ENCODE data around the gene VANGL1.
A peak's percentile ranks its signal among the peaks of the same experiment; 100 is the strongest.
"Not testable (repeated sequence)": the region's sequence is repeated elsewhere in the genome, so short reads cannot be mapped to it uniquely, and the experiment has no call there.

Gene VANGL1

GRCh38 chr1:115641762-115642167 lies at the start of gene VANGL1:
Gene VANGL1, plus strand, starts transcription at chr1:115641970. Its CDS starts 9,444 bp downstream, at chr1:115651414.
- DNase-seq (ENCODE audit: low read depth): no peak

GRCh38 chr1:115592264-115592663 lies 49.5 kb upstream of the VANGL1 start:
- no peak for DNase-seq (ENCODE audit: low read depth)

- no peak for DNase-seq (ENCODE audit: low read depth)
These were observed 48.2 kb upstream of the VANGL1 start for GRCh38 chr1:115593365-115594259.

- no peak for DNase-seq (ENCODE audit: low read depth)
These were observed 47.2 kb upstream of the VANGL1 start for GRCh38 chr1:115594600-115594999.

DNA sequence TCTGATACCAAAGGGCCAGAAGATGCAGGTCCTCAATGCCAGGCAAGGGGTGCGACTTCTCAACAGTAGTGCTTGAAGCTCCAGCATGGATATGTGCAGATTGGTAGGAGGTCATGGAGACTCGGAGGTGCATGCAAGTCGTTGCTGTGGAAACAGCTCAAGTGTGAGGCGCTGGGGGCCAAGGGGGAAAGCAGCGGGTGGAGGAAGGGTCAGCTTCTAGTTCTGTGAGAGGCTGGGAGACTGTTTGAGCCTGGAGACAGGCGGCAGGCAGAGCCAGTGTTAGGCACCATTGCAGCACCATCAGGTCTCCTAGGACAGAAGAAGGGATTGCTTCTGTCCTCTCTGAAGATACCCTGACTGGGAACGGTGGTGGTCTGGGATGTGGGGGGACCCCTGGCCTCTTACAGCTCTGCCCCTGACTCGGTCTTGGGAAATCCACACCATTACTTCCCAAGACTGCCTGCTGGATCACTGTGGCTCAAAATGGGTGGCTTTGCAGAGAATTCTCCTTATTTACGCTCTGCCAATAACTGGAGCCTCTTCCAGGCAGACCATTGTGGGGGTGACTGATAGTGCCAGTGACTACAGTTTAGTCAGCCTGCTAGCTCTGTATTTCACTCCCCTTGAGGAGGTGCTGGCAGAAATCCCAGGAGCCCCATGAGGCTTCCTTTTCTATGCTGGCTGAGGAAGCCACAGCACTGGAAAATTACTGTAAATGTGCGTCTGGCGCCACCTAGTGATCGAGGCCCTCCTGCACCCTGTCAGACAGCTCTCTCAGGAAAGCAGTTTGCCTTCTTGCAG lies 46.3 kb upstream of the VANGL1 start:
- DNase-seq (ENCODE audit: low read depth): peak; percentile 94

GRCh38 chr1:115596080-115596780 lies 45.5 kb upstream of the VANGL1 start:
- no peak for DNase-seq (ENCODE audit: low read depth)

GRCh38 chr1:115604508-115604907 lies 37.3 kb upstream of the VANGL1 start:
- no peak for DNase-seq (ENCODE audit: low read depth)

GRCh38 chr1:115606305-115606704 lies 35.5 kb upstream of the VANGL1 start:
- DNase-seq (ENCODE audit: low read depth): no peak

- no peak for DNase-seq (ENCODE audit: low read depth)
These were observed 32.7 kb upstream of the VANGL1 start for GRCh38 chr1:115609021-115609420.

DNA sequence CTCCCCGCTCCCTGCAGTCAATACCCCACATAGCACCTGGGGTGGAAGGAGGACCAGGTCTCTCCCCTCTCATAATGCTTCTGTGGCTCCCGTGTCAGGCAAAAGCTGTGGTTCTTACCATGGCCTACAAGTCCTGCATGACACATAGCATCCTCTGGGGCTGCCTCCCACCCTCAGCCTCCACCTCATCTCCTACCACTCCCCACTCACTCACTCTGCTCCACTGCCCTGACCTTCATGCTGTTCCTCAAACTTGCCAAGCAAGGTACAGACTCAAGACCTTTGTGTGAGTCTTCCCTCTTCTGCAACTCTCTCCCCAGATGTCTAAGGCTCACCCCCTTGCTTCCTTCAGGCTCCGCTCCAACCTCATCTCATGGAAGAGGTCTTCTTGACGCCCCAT lies 28.0 kb upstream of the VANGL1 start:
- no peak for DNase-seq (ENCODE audit: low read depth)

- DNase-seq (ENCODE audit: low read depth): no peak
These were observed 21.3 kb upstream of the VANGL1 start for GRCh38 chr1:115620453-115620852.

GRCh38 chr1:115620950-115621349 lies 20.8 kb upstream of the VANGL1 start:
- no peak for DNase-seq (ENCODE audit: low read depth)

DNA sequence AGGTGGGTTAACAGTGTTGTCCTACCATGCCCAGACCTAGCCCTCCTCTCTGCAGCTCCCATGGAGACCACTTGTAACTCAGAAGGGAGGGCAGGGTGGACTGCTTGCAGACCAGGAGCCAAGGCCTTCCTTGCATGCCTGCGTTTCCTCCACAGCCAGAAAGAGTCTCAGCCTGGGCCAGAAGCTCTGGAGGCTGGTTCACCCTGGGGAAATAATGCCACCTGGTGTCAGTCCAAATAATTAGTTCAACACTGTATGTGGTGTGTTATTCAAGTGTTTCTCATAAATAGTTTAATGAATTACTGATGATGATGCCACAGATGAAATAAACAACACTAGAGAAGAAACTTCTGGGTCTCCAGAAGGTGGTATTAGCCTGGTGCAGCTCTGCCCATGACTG lies 16.9 kb upstream of the VANGL1 start:
- DNase-seq (ENCODE audit: low read depth): no peak

GRCh38 chr1:115630342-115630741 lies 11.4 kb upstream of the VANGL1 start:
- DNase-seq (ENCODE audit: low read depth): no peak

GRCh38 chr1:115632251-115633026 lies 9.3 kb upstream of the VANGL1 start:
- DNase-seq (ENCODE audit: low read depth): no peak

DNA sequence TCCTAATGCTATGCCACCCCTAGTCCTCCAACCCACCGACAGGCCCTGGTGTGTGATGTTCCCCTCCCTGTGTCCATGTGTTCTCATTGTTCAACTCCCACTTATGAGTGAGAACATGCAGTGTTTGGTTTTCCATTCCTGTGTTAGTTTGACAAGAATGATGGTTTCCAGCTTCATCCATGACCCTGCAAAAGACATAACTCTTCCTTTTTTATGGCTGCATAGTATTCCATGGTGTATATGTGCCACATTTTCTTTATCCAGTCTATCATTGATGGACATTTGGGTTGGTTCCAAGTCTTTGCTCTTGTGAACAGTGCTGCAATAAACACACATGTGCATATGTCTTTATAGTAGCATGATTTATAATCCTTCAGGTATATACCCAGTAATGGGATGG lies 8.2 kb upstream of the VANGL1 start:
- DNase-seq (ENCODE audit: low read depth): not testable (repeated sequence)

DNA sequence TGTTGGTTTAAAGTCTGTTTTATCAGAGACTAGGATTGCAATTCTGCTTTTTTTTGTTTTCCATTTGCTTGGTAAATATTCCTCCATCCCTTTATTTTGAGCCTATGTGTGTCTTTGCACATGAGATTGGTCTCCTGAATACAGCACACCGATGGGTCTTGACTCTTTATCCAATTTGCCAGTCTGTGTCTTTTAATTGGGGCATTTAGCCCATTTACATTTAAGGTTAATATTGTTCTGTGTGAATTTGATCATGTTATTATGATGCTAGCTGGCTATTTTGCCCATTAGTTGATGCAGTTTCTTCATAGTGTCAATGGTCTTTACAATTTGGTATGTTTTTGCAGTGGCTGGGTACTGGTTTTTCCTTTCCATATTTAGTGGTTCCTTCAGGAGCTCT lies 4.5 kb upstream of the VANGL1 start:
- DNase-seq (ENCODE audit: low read depth): not testable (repeated sequence)

DNA sequence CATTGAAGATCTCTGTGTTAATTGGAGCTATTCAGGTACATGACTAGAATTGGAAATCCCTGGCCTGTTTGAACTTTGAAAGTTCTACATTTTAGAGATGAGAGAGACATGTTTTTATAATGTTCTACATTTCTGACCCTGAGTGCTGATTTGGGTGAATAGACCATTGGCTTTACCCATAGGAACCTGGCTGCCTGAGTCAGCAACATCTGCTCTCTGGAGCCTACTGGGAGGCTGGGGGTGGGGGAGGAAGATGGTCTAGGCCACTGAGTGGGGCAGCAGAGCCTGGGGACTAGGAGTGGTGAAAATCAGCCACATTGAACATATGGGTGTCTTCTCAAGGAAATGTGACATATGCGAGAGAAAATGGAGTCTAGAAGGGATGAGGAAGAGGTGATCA lies 1.4 kb upstream of the VANGL1 start:
- DNase-seq (ENCODE audit: low read depth): no peak

- no peak for DNase-seq (ENCODE audit: low read depth)
These were observed 650 bp downstream of the VANGL1 start for GRCh38 chr1:115642168-115643072.

DNA sequence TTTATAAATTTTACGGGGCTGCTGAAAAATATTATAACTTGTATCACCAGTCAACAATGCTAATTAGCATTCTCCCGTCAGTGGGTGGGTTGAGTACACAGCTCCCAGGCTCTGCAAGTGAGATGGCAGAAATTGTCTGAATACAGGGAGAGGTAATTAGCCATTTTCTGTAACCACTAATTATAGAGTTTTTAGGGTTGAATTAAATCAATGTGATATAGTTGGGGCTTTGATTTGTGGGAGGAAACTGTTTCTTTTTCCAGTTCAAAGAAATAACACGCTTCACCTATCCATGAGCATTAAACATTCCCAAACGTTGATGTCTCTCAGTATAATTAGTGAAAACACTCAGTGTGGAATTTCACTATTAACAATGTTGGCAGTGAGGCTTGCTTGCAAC lies 1.5 kb downstream of the VANGL1 start:
- DNase-seq (ENCODE audit: low read depth): no peak

DNA sequence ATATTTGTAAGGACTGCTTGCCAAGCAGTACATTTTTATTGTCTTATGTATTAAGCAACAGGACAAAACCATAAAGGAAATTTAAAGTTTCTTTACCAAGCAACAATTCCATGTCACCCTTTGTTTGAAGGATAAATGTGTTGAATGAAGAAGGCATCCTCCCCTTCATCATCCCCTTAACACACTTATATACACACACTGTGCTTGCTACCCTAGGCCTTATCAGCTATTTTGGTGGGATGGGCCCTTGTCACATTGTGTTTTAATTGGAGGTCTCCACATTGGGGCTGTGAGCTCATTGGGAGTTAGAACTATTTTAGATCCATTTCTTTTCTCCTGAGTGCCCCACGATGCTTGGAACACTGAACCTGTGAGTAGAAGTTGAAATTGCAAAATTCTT lies 1.9 kb downstream of the VANGL1 start:
- DNase-seq (ENCODE audit: low read depth): no peak
